HPDE6-E6E7 (cell line): Measurements from ENCODE around the gene FAM98B.
"Not testable (repeated sequence)": the region's sequence is repeated elsewhere in the genome, so short reads cannot be mapped to it uniquely, and the experiment has no call there.

Source experiments
- DNase-seq: peaks from one replicate; pipeline ENCODE4 v3.0.0; 2011; ENCODE audit warnings: missing footprints; ENCODE audit errors: extremely low spot score

The FAM98B gene

DNA sequence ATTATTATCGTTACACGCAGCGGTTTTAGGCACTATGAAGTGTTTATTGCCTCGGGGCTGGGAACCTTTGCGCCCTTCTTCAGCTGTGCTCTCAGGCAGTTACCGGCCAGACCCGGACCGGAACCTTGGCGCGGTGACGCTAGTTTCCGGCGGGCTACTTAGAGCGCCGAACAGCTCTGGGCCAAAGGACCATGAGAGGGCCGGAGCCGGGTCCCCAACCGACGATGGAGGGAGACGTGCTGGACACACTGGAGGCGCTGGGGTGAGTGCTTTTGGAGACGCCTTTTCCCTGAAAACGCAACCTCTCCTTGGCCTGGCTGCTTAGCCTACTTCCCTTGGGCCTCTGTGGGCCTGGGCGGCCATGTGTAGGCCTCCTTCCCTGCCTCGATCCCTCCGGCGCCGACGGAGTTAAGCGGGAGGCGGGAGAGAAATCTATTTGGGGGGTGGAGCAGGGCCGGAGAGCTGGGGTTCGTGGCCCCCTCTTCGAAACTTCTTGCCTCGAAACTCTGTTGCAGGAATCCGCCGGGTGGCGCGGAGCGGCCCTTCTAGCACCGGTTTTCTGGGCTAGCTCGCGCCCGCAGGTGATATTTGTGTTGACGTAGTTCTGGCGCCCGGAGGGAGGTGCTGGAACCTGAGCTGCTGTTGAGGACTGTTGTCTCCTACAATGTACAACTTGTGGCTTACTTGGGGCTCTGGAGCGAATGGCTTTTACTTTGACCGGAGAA lies at the start of gene FAM98B:
TSS of gene FAM98B (plus strand) at position 157 of the 725 bp plus-strand sequence. CDS start at position 192, 35 bp downstream.
- DNase-seq = peak; percentile 69

DNA sequence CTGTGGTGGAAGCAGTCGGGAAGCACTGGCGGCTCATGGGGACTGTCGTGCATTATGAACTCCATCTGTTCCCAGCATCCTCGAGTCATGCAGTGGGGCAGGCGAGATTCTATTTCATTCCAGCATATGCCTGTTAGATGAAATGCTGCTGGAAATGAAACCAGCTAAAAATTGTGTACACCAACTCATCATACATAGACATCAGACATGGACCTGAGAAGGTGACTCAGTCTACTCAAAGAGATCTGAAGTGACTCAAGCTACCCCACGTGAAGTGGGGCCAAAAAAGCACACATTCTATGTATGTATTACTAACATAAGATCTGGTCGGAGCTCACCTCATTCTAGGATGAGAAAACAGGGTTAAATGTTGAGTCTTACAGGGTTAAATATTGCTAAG lies 47.5 kb upstream of the FAM98B start:
- no peak for DNase-seq

GRCh38 chr15:38408576-38408975 lies 45.4 kb upstream of the FAM98B start:
- no peak for DNase-seq

DNA sequence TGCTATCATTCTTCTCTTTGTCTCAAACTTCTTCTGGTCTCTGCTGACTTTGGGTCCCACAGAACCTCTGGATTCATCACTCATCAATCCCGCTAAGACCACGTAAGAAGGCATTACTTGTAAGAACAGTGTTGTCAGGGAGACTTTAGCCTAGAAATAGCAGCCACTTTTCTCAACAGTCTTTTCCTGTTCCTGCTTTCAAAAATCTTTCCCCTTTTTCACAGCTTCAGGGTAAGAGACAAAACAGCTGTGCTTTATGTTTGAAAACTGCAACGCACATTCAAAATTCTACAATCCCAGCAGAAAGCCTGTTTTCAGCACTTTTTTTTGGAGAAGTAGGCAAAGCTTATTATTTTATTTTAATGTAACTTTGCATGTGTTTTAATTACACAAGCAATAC lies 42.0 kb upstream of the FAM98B start:
- DNase-seq = no peak

DNA sequence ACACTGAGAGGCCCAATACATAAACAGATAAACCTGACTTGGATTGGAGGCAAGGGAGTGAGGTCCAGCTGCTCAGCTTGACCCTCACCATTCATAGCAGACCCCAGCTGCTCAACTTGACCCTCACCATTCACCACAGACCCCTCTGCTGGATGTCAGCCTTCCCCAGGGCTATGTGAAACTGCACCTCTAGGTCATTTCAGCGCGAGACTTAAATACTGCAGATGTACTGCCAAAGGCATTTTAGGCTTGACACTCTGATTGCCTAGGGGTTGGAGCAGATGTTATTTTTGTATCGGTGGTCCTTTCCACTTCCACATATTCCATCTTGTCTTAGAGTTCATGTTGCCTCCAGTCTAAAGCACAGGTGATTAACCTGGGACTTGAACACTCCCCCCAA lies 41.5 kb upstream of the FAM98B start:
- DNase-seq = no peak

GRCh38 chr15:38414357-38414756 lies 39.6 kb upstream of the FAM98B start:
- peak; percentile 57 for DNase-seq

- DNase-seq = no peak
These were observed 32.7 kb upstream of the FAM98B start for GRCh38 chr15:38421069-38421690.

DNA sequence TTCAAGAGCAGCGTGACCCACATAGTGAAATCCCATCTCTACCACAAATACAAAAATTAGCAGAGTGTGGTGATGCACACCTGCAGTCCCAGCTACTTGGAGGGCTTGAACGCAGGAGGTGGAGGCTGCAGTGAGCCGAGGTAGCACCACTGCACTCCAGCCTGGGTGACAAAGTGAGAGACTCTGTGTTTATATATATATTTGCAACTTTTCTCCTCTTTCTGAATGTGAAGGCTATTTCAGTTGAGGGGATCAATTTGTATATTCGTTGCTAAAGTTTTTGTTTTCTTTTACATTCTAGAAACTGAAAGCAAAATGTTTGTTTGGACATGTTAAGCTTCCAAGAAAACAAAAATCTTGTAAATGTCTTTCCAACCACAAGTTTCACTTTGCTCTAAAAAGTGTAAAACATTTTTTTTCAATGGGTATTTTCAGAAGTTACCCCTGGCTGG lies 29.8 kb upstream of the FAM98B start:
- no peak for DNase-seq

GRCh38 chr15:38425269-38425668 lies 28.7 kb upstream of the FAM98B start:
- DNase-seq = no peak

DNA sequence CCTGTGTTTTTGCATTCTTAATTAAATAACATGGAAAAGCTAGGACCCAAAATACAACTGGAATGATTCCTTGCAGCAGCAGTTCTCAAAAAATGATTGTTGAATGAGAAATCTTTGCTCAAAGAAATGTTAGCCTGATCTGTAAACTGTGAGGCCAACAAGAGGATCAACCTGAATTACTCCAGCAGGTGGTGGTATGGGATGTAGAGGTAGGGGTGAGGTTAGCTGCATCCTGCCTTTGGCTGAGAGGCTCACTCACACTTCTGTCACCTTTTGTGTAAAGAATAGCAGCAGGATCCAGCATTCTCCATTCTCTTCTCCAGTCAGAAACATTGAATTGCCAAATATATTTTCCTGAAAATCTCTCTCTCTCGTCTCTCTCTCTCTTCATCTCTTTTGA lies 26.5 kb upstream of the FAM98B start:
- no peak for DNase-seq

DNA sequence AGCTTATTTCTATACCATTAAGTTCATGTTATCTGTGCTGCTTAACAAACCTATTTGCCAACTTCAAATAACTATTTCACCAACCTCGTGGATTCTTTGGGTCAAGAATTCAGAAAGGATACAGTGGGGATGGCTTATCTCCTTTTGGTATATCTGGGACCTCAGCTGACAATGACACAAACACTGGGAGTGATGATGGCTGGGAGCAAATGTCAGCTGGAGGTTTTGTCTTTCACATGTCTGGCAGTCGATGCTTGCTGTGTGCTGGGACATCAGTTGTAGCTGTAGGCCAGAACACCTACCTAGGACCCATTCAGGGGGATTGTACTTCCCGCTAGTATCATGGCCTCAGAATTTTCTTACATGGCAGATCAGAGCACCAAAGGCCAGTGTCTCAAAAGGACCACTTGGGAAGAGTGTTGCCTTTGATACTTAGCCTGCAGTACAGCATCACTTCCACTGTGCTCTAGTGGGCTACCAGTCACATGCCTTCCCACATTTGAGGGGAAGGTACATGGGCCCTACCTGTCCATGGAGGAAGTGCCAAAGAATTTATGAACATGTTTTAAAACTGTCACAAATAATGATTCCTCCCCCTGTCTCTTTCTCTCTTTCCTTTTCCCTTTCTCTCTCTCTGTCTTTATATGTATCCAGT lies 23.7 kb upstream of the FAM98B start:
- DNase-seq = no peak

DNA sequence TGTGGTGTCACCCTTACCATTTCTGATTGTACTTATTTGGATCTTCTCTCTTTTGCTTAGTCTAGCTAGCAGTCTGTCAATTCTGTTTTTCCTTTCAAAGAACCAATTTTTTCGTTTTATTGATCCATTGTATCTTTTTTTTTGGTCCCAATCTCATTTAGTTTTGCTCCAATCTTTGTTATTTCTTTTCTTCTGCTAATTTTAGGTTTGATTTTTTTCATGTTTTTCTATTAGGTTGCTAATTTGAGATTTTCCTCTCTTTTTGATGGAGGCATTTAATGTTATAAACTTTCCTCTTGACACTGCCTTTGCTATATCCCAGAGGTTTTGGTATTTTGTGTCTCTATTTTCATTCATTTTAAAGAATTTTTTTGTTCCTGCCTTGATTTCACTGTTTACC lies 16.9 kb upstream of the FAM98B start:
- DNase-seq = no peak

- DNase-seq = not testable (repeated sequence)
These were observed 16.3 kb upstream of the FAM98B start for GRCh38 chr15:38437603-38438002.

GRCh38 chr15:38438031-38438986 lies 15.6 kb upstream of the FAM98B start:
- no peak for DNase-seq

- peak; percentile 43 for DNase-seq
These were observed 13.4 kb upstream of the FAM98B start for GRCh38 chr15:38440353-38441129.

- DNase-seq = no peak
These were observed 12.8 kb upstream of the FAM98B start for GRCh38 chr15:38441130-38441519.

DNA sequence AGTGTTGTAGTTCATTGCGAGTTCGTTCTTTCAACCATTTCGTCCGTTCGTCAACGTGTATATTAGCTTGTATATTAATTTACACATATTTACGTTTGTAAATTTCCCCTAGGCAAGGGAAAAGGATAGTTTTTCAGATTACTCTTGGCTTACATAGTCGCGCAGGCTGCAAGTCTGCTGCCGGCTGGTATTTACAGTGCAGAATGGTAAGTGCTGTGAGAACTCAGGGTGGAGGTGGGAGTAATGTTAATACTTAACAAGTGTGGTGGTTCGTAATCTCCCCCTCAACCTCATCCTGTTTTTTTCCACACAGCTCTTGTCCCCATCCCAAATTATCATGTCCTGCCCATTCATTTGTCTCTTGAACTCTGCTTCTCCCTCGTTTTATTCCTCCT lies 766 bp downstream of the FAM98B start:
- DNase-seq = no peak

DNA sequence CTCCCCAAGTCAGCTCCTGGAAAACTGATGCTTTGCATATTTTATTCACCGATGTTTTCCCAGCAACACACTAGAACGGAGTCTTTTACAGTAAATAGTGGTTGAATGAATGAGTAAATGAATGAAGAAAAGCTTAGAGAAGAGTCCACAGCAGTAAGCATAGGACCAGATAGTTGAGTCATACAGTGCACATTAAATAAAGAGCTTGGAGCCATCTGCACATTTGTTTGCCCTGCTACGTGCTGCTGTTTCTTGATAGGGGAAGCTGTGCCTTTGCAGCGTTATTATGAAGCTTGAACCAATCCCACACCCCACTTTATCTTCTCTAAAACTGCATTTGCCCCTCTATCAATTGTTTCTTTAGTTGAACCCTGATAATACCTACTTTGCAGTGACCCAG lies 1.2 kb downstream of the FAM98B start:
- DNase-seq = no peak

DNA sequence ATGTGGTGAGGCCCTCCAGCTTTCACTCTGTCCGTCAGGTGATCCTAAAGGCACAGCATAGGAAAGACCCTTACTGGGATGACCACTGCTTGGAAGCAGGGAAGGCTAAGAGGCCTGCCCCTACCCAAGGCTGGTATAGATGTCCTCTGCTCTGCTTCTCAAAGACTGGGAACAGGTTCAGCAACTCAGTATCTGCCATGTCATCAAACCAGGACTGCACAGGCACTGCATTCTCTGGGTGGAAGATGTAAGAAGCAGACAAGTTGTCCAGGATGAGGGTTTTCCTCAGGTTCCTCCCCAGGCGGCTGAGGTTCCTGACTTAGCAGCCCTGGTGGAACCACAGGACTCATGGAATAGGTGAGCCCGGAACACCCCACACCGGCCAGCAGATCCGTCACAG lies 4.7 kb downstream of the FAM98B start:
- no peak for DNase-seq

GRCh38 chr15:38459480-38459879 lies 5.6 kb downstream of the FAM98B start:
- no peak for DNase-seq

- DNase-seq = no peak
These were observed 6.6 kb downstream of the FAM98B start for GRCh38 chr15:38460543-38460942.
